ENCODE data around the gene CERS2.

Gene CERS2

DNA sequence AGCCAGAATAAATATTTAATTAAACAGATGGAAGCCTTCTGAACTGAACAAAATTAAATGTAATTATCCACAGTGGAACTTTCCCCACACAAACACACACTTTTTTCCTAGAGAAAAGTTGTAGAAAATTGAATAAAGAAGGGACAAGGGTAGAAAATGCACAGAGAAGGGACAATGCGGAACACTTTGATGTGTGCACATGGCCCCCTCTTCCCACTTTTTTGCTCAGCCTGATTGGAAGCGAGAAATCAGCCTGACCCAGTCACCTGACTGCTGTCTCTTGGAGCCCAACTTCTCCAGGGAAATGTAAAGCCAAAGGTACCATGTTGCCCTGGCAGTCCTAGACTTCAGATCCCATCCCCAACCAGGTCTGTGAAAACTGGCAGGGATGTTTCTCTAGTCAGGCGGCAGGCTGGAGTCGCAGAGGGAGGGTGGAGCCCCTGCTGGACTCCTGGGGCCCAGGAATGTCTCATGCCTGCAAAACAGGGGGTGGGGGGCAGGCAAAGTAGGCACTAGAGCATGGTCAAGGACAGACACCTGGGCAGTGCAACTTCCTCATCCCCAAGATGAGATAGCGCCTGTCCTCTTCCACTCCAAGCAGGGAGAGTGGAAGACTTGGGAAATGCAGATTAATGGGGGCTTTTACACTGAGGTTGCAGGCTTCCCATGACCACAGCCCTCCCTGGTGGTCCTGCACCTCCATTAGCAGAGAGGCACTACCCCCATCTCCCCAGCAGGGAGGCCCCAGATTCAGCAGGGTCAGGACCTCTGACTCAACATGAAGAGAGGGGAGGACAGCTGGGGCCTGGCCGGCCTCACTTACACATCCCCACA lies 2.8 kb downstream of the CERS2 start:
- no peak for TF ChIP-seq EZH2phosphoT487 (conservative IDR thresholded peaks at IDR 0.05; ENCODE audit: low read length)
- TF ChIP-seq, protein P1, sequence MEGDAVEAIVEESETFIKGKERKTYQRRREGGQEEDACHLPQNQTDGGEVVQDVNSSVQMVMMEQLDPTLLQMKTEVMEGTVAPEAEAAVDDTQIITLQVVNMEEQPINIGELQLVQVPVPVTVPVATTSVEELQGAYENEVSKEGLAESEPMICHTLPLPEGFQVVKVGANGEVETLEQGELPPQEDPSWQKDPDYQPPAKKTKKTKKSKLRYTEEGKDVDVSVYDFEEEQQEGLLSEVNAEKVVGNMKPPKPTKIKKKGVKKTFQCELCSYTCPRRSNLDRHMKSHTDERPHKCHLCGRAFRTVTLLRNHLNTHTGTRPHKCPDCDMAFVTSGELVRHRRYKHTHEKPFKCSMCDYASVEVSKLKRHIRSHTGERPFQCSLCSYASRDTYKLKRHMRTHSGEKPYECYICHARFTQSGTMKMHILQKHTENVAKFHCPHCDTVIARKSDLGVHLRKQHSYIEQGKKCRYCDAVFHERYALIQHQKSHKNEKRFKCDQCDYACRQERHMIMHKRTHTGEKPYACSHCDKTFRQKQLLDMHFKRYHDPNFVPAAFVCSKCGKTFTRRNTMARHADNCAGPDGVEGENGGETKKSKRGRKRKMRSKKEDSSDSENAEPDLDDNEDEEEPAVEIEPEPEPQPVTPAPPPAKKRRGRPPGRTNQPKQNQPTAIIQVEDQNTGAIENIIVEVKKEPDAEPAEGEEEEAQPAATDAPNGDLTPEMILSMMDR (IDR thresholded peaks at IDR 0.05; ENCODE audit: insufficient read depth, low read length, poor library complexity, severe bottlenecking): no peak
- Histone ChIP-seq H2AFZ (ENCODE audit: low read depth, low read length, severe bottlenecking) (no peak overlapping the region), H3K9me2 (replicated peaks; ENCODE audit: insufficient read depth, low read length) (no peaks in the 10 kb centered on the region), H3K9me3 (ENCODE audit: insufficient read depth, low read length) (no peaks in the 10 kb centered on the region), H3K9ac (ENCODE audit: low read length) (peak overlapping the region; percentile 82; the same call in 1 of the 2 replicates), H3K36me3 (ENCODE audit: low read length) (no peaks in the 10 kb centered on the region), H3K27me3 (ENCODE audit: low read length) (no peaks in the 10 kb centered on the region), H3F3A (ENCODE audit: insufficient read depth) (peaks cover 18% of the 10 kb centered on the region), H3K4me3 (ENCODE audit: insufficient read depth, low read length, poor library complexity, severe bottlenecking) (no peak overlapping the region), H4K20me1 (ENCODE audit: low read depth, low read length) (no peaks in the 10 kb centered on the region), H3K79me2 (ENCODE audit: insufficient read depth, low read length) (peaks cover 47% of the 10 kb centered on the region), H3K4me2 (ENCODE audit: low read depth, low read length, poor library complexity, severe bottlenecking) (peak overlapping the region; percentile 90), H3K27ac (ENCODE audit: low read depth, low read length) (no peak overlapping the region)

- TF ChIP-seq, protein P1 (IDR thresholded peaks at IDR 0.05; ENCODE audit: insufficient read depth, low read length, poor library complexity, severe bottlenecking): no peak
- TF ChIP-seq EZH2phosphoT487 (conservative IDR thresholded peaks at IDR 0.05; ENCODE audit: low read length): no peak
- H3K36me3 ChIP-seq (ENCODE audit: low read length): no peaks in the 10 kb centered on the region
- H3K9me2 ChIP-seq (replicated peaks; ENCODE audit: insufficient read depth, low read length): no peaks in the 10 kb centered on the region
- H3K4me3 ChIP-seq (ENCODE audit: insufficient read depth, low read length, poor library complexity, severe bottlenecking): no peak overlapping the region
- no peak overlapping the region for H3K27ac ChIP-seq (ENCODE audit: low read depth, low read length)
- no peaks in the 10 kb centered on the region for H3K27me3 ChIP-seq (ENCODE audit: low read length)
- no peak overlapping the region for H3K9ac ChIP-seq (ENCODE audit: low read length)
- no peaks in the 10 kb centered on the region for H4K20me1 ChIP-seq (ENCODE audit: low read depth, low read length)
- H3K9me3 ChIP-seq (ENCODE audit: insufficient read depth, low read length): no peaks in the 10 kb centered on the region
- H3K4me2 ChIP-seq (ENCODE audit: low read depth, low read length, poor library complexity, severe bottlenecking): no peak overlapping the region
- H2AFZ ChIP-seq (ENCODE audit: low read depth, low read length, severe bottlenecking): no peak overlapping the region
- H3F3A ChIP-seq (ENCODE audit: insufficient read depth): peaks cover 16% of the 10 kb centered on the region
- peaks cover 47% of the 10 kb centered on the region for H3K79me2 ChIP-seq (ENCODE audit: insufficient read depth, low read length)
Observed at GRCh38 chr1:150970808-150971582, 3.6 kb downstream of the CERS2 start.

- H3K79me2 ChIP-seq (ENCODE audit: insufficient read depth, low read length): peaks cover 47% of the 10 kb centered on the region
Observed at GRCh38 chr1:150969626-150970025, 5.0 kb downstream of the CERS2 start.

More at GRCh38 chr1:150969626-150970025, 5.0 kb downstream of the CERS2 start:
- Histone ChIP-seq H3K9me3 (ENCODE audit: insufficient read depth, low read length) (no peaks in the 10 kb centered on the region), H3F3A (ENCODE audit: insufficient read depth) (peaks cover 13% of the 10 kb centered on the region; the same call in 1 of the 2 replicates), H2AFZ (ENCODE audit: low read depth, low read length, severe bottlenecking) (no peak overlapping the region), H3K4me2 (ENCODE audit: low read depth, low read length, poor library complexity, severe bottlenecking) (no peak overlapping the region), H3K9me2 (replicated peaks; ENCODE audit: insufficient read depth, low read length) (no peaks in the 10 kb centered on the region), H3K36me3 (ENCODE audit: low read length) (peaks cover 3% of the 10 kb centered on the region; the same call in 1 of the 2 replicates), H3K27ac (ENCODE audit: low read depth, low read length) (no peak overlapping the region), H4K20me1 (ENCODE audit: low read depth, low read length) (no peaks in the 10 kb centered on the region), H3K27me3 (ENCODE audit: low read length) (no peaks in the 10 kb centered on the region), H3K9ac (ENCODE audit: low read length) (no peak overlapping the region), H3K4me3 (ENCODE audit: insufficient read depth, low read length, poor library complexity, severe bottlenecking) (no peak overlapping the region)
- TF ChIP-seq, protein P1 (IDR thresholded peaks at IDR 0.05; ENCODE audit: insufficient read depth, low read length, poor library complexity, severe bottlenecking): no peak
- TF ChIP-seq EZH2phosphoT487 (conservative IDR thresholded peaks at IDR 0.05; ENCODE audit: low read length): no peak
